Bone marrow (tissue), 2 donors: ENCODE data around the gene DPYSL3.
"Not testable (repeated sequence)": the region's sequence is repeated elsewhere in the genome, so short reads cannot be mapped to it uniquely, and the experiment has no call there.

Experiments used
- DNase-seq, 2 donors: peaks; one replicate each; lab custom pipeline; 2025; lab: John Stamatoyannopoulos, UW

Gene DPYSL3

GRCh38 chr5:147369742-147370374, 140.0 kb downstream of the DPYSL3 start:
- no peak for DNase-seq

- not testable (repeated sequence) for DNase-seq
These were observed 142.5 kb downstream of the DPYSL3 start for GRCh38 chr5:147367381-147367780.

- DNase-seq, result no peak
These were observed 148.3 kb downstream of the DPYSL3 start for GRCh38 chr5:147361441-147362175.

GRCh38 chr5:147360816-147361215, 149.1 kb downstream of the DPYSL3 start:
- DNase-seq, result no peak

- DNase-seq, result no peak
These were observed 150.3 kb downstream of the DPYSL3 start for GRCh38 chr5:147359581-147359980.

GRCh38 chr5:147359101-147359500, 150.8 kb downstream of the DPYSL3 start:
- no peak for DNase-seq

- DNase-seq, result no peak
These were observed 160.6 kb downstream of the DPYSL3 start for GRCh38 chr5:147349241-147349640.

GRCh38 chr5:147348451-147348850, 161.4 kb downstream of the DPYSL3 start:
- no peak for DNase-seq

- no peak for DNase-seq
These were observed 161.8 kb downstream of the DPYSL3 start for GRCh38 chr5:147348046-147348445.

- DNase-seq, result no peak
These were observed 163.8 kb downstream of the DPYSL3 start for GRCh38 chr5:147346006-147346561.

- DNase-seq, result no peak
These were observed 165.0 kb downstream of the DPYSL3 start for GRCh38 chr5:147344861-147345260.

GRCh38 chr5:147341345-147341744, 168.5 kb downstream of the DPYSL3 start:
- DNase-seq, result no peak

- no peak for DNase-seq
These were observed 168.9 kb downstream of the DPYSL3 start for GRCh38 chr5:147340941-147341340.
